ENCODE data around the gene RS1.

Gene RS1

DNA sequence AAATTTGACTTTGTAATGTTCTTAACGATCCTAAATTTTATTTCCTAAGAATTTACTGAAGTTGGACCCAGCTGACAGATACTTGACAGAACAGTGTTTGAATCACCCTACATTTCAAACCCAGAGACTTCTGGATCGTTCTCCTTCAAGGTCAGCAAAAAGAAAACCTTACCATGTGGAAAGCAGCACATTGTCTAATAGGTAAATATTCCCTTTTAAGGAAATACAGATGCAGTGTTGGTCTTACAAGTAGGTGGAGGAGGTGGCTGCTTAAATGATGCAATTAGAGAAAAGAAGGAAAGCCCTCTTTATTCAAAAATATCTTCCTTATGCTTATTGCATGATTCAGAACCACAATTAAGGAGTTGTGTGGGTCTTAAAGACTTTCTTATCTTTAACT lies 73.5 kb downstream of the RS1 start:
- no peak for DNase-seq (ENCODE audit: low spot score)

DNA sequence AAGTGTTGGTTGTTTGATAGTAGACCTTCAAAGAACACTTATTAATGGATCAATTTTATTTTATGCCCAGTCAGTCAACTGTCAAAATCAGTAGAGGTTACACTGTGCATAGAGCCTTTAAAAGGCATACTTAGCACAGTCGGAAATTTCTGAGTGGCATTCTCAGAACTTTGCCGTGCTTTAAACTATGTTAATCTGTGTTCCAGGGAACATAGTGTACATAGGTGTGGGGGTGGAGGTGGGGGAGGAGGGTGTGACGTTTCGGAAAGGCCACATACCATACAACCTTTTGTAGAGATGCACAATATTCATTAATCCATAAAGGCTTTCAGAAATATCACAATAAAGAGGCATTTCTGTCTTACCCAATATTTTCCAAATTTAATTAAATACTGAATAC lies 75.8 kb downstream of the RS1 start:
- DNase-seq (ENCODE audit: low spot score) = no peak

DNA sequence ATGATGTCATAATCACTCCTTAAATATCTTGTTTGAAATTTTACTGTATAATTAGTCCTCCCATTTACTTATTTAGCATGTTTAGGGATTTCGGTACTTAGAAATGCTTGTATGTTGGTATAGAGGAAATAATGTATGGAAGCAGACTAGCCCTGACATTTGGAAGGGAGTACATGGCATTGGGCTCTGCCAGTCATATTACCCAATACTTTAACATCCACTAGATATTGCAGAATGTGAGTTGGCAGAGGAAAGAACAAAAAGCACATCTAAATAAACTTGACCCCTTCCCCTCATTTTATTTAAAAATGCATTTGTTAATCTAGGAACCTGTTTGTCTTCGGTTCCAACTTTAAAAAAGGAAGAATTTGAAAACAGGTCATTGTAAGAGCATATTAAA lies 77.8 kb downstream of the RS1 start:
- DNase-seq (ENCODE audit: low spot score) = no peak

DNA sequence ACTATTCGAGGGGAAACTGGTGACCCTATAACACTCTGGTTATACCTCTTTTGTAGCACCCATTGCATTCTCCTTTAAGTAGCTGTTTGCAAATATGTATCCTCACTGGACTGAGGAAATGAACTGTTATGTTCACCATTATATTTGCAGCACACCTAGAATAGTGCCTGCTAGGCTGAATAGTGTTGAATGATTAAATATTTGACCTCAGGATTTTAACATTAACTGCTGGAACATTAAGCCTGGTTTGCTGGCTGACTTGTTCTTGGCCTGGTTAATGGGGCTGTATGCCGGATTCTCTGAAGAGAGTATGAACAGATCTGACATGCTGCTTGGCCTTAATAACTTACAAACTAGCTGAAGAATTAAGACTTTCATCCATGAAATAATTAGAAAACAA lies 80.1 kb downstream of the RS1 start:
- DNase-seq (ENCODE audit: low spot score) = no peak

All from kidney tubule cell (primary cell).